BE2C (cell line): ENCODE data around the gene NXPH2.

Experiments
- DNase-seq: peaks from one replicate; pipeline ENCODE4 v3.0.0-alpha.2; 2020
- H3K27me3 ChIP-seq: fragments of 250-450 bp; sonication (Bioruptor Pico); 2 replicates; pipeline ENCODE4 v1.5.1; 2020; ENCODE audit warnings: mild to moderate bottlenecking
- H3K36me3 ChIP-seq: fragments of 250-450 bp; sonication (Bioruptor Pico); 2 replicates; pipeline ENCODE4 v1.5.1; 2020; ENCODE audit warnings: mild to moderate bottlenecking
- H3K4me1 ChIP-seq: fragments of 250-450 bp; sonication (Bioruptor Pico); 2 replicates; pipeline ENCODE4 v1.5.1; 2020
- H3K4me3 ChIP-seq: 2 replicates; pipeline ENCODE4 v1.5.1; 2011; ENCODE audit warnings: low read depth, low read length
- H3K9me3 ChIP-seq: fragments of 250-450 bp; sonication (Bioruptor Pico); 2 replicates; pipeline ENCODE4 v1.5.1; 2020
- CTCF ChIP-seq: IDR thresholded peaks from 2 replicates; pipeline ENCODE4 v1.5.1; 2012; ENCODE audit warnings: mild to moderate bottlenecking, low read depth, low read length

NXPH2 gene

GRCh38 chr2:138780446-138780880 is 273 bp upstream of the NXPH2 start:
- Histone ChIP-seq H3K27me3 (peaks cover 54% of the 10 kb centered on the region), H3K9me3 (no peaks in the 10 kb centered on the region), H3K4me1 (no peaks in the 10 kb centered on the region), H3K4me3 (no peak overlapping the region; the same call in 1 of the 2 replicates), H3K36me3 (no peaks in the 10 kb centered on the region)
- peak; percentile 6 for DNase-seq
- TF ChIP-seq CTCF = no peak

- Histone ChIP-seq H3K36me3 (no peaks in the 10 kb centered on the region), H3K9me3 (no peaks in the 10 kb centered on the region), H3K27me3 (peaks cover 58% of the 10 kb centered on the region), H3K4me3 (peak overlapping the region; percentile 46), H3K4me1 (no peaks in the 10 kb centered on the region)
- DNase-seq = peak; percentile 6
- TF ChIP-seq CTCF = no peak
Observed at GRCh38 chr2:138779406-138779780, 797 bp downstream of the NXPH2 start.

- no peak for TF ChIP-seq CTCF
- DNase-seq = no peak
- H3K9me3 ChIP-seq = no peaks in the 10 kb centered on the region
- no peaks in the 10 kb centered on the region for H3K4me1 ChIP-seq
- H3K36me3 ChIP-seq = no peaks in the 10 kb centered on the region
- H3K27me3 ChIP-seq = peaks cover 58% of the 10 kb centered on the region
- H3K4me3 ChIP-seq = no peak overlapping the region
Observed at GRCh38 chr2:138777996-138778395, 2.2 kb downstream of the NXPH2 start.

- Histone ChIP-seq H3K4me1 (no peaks in the 10 kb centered on the region), H3K27me3 (peaks cover 49% of the 10 kb centered on the region)
Observed at GRCh38 chr2:138775736-138776135, 4.5 kb downstream of the NXPH2 start.

GRCh38 chr2:138771534-138771933 is 8.7 kb downstream of the NXPH2 start:
- no peak for TF ChIP-seq CTCF
- Histone ChIP-seq H3K9me3 (no peaks in the 10 kb centered on the region), H3K4me3 (no peak overlapping the region), H3K27me3 (peaks cover 15% of the 10 kb centered on the region), H3K36me3 (no peaks in the 10 kb centered on the region), H3K4me1 (no peaks in the 10 kb centered on the region)
- no peak for DNase-seq

More at GRCh38 chr2:138775736-138776135, 4.5 kb downstream of the NXPH2 start:
- no peak for DNase-seq
- Histone ChIP-seq H3K4me3 (no peak overlapping the region), H3K36me3 (no peaks in the 10 kb centered on the region), H3K9me3 (no peaks in the 10 kb centered on the region)
- TF ChIP-seq CTCF = no peak

GRCh38 chr2:138767101-138767500 is 13.1 kb downstream of the NXPH2 start:
- H3K4me1 ChIP-seq = no peaks in the 10 kb centered on the region
- H3K36me3 ChIP-seq = no peaks in the 10 kb centered on the region
- no peak for DNase-seq
- no peak for TF ChIP-seq CTCF
- H3K9me3 ChIP-seq = no peaks in the 10 kb centered on the region
- no peak overlapping the region for H3K4me3 ChIP-seq
- H3K27me3 ChIP-seq = no peaks in the 10 kb centered on the region
